ENCODE results near the gene FLT1.

- TF ChIP-seq, protein P1, sequence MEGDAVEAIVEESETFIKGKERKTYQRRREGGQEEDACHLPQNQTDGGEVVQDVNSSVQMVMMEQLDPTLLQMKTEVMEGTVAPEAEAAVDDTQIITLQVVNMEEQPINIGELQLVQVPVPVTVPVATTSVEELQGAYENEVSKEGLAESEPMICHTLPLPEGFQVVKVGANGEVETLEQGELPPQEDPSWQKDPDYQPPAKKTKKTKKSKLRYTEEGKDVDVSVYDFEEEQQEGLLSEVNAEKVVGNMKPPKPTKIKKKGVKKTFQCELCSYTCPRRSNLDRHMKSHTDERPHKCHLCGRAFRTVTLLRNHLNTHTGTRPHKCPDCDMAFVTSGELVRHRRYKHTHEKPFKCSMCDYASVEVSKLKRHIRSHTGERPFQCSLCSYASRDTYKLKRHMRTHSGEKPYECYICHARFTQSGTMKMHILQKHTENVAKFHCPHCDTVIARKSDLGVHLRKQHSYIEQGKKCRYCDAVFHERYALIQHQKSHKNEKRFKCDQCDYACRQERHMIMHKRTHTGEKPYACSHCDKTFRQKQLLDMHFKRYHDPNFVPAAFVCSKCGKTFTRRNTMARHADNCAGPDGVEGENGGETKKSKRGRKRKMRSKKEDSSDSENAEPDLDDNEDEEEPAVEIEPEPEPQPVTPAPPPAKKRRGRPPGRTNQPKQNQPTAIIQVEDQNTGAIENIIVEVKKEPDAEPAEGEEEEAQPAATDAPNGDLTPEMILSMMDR (IDR thresholded peaks at IDR 0.05), result no peak
- no peak for TF ChIP-seq ZFX (IDR thresholded peaks at IDR 0.05; ENCODE audit: borderline replicate concordance)
Measured at GRCh38 chr13:28257305-28257704, 237.6 kb downstream of the FLT1 start.

All from 22Rv1 (cell line).